NCI-H1092 treated with DMSO at 0.1 percent for 48 hours (cell line): ENCODE results near the gene USP15.

Source experiments
- DNase-seq: peaks from one replicate; lab custom pipeline; 2025; lab: John Stamatoyannopoulos, UW

USP15 gene

GRCh38 chr12:62284749-62285148, 24.5 kb downstream of the USP15 start:
- no peak for DNase-seq

GRCh38 chr12:62285284-62285683, 25.1 kb downstream of the USP15 start:
- no peak for DNase-seq

DNA sequence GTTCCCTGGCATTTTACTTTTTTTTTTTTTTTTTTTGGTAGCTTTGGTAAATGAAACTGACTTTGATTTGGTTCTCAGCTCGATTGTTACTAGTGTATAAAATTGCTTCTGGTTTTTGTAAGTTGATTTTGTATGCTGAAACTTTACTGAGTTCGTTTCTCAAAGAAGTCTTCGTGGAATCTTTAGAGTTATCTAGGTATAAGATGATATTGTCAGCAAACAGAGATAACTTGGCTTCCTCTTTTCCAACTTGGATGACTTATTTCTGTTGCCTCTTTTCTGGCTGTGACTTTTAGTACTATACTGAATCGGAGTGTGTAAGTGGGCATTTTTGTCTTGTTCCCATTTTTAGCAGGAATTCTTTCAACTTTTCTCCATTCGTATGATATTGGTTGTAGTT, 28.1 kb downstream of the USP15 start:
- no peak for DNase-seq

DNA sequence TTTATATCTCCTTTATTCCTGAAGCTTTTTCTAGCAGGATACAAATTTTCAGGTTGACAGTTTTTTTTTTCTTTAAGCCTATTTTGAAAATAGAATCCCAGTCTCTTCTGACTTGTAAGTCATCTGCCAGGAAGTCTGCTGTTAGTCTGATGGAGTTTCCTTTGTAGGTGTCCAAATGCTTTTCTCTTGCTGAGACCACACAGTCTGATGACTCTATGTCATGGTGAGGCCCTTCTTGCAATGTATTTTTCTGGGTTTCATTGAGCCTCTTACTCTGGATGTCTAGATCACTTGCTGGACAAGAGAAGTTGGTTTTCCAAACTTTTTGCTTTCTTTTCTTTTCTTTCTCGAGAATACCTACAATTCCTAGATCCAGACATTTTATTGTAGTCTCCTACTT, 30.6 kb downstream of the USP15 start:
- no peak for DNase-seq

GRCh38 chr12:62291864-62292760, 31.9 kb downstream of the USP15 start:
- DNase-seq: no peak

- no peak for DNase-seq
Measured at GRCh38 chr12:62292761-62293344, 32.6 kb downstream of the USP15 start.

DNA sequence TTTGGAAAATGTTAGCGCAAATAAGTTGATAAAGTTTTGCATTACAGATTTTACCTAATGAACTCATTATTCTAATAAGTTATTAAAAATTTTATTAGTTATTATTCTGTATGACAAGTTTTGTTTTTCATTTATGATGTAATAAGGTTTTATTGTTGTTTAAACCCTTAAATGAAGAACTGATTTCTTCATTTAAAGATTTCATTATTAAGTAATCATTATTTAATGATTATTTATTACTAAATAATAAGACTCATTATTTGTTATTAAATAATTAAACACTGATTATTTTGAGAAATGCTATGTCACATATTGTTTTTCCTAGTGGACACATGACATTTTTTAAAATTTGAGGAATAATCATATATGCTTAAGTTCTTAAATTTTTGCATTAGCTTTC, 34.2 kb downstream of the USP15 start:
- no peak for DNase-seq

- no peak for DNase-seq
Measured at GRCh38 chr12:62296001-62296400, 35.8 kb downstream of the USP15 start.

- no peak for DNase-seq
Measured at GRCh38 chr12:62297321-62297720, 37.1 kb downstream of the USP15 start.

GRCh38 chr12:62299617-62300016, 39.4 kb downstream of the USP15 start:
- no peak for DNase-seq

GRCh38 chr12:62301080-62301798, 41.0 kb downstream of the USP15 start:
- no peak for DNase-seq

GRCh38 chr12:62301799-62302133, 41.6 kb downstream of the USP15 start:
- no peak for DNase-seq

GRCh38 chr12:62304560-62304959, 44.4 kb downstream of the USP15 start:
- no peak for DNase-seq

DNA sequence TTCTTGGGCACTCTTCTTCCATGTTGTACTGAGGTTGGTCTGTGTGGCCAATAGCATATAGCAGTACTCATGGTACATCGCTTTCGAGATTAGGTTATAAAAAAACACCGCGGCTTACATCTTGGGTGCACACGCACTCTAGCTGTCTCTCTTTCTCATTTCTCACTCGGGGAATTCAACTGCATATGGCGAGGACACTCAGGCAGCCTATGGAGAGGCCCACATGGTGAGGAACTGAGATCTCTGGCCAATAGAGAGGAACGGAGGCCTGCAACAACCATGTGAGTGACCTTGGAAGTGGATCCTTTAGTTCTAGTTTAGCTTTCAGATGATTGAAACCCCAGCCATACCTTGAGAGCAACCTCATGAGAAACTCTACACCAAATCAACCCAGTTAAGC, 45.6 kb downstream of the USP15 start:
- no peak for DNase-seq

GRCh38 chr12:62306569-62307530, 46.6 kb downstream of the USP15 start:
- DNase-seq: no peak

GRCh38 chr12:62308201-62308600, 48.0 kb downstream of the USP15 start:
- DNase-seq: no peak

GRCh38 chr12:62313727-62314380, 53.6 kb downstream of the USP15 start:
- no peak for DNase-seq

GRCh38 chr12:62317017-62317416, 56.8 kb downstream of the USP15 start:
- DNase-seq: no peak

- no peak for DNase-seq
Measured at GRCh38 chr12:62319058-62319457, 58.9 kb downstream of the USP15 start.

- no peak for DNase-seq
Measured at GRCh38 chr12:62320054-62320453, 59.9 kb downstream of the USP15 start.

- no peak for DNase-seq
Measured at GRCh38 chr12:62323386-62323785, 63.2 kb downstream of the USP15 start.
